Activated CD8-positive, alpha-beta memory T cell treated with anti-CD3 and anti-CD28 coated beads, Interleukin-2, amount 50 U/mL, for 4 hours (primary cell): ENCODE data around the gene DPRX.

Experiments
- DNase-seq: peaks from one replicate; pipeline ENCODE4 v3.0.0-alpha.2; 2020

Gene DPRX

GRCh38 chr19:53631949-53632407 lies at the start of gene DPRX:
Gene DPRX (plus strand): TSS chr19:53631999. CDS start chr19:53632107, 108 bp downstream.
- no peak for DNase-seq

- no peak for DNase-seq
Measured at GRCh38 chr19:53583181-53583580, 48.6 kb upstream of the DPRX start.

- no peak for DNase-seq
Measured at GRCh38 chr19:53586277-53586691, 45.5 kb upstream of the DPRX start.

- DNase-seq = no peak
Measured at GRCh38 chr19:53594811-53595509, 36.8 kb upstream of the DPRX start.

- no peak for DNase-seq
Measured at GRCh38 chr19:53595510-53595867, 36.3 kb upstream of the DPRX start.

- no peak for DNase-seq
Measured at GRCh38 chr19:53596056-53596455, 35.7 kb upstream of the DPRX start.

- DNase-seq = no peak
Measured at GRCh38 chr19:53597023-53597422, 34.8 kb upstream of the DPRX start.

- DNase-seq = no peak
Measured at GRCh38 chr19:53598361-53598760, 33.4 kb upstream of the DPRX start.

- DNase-seq = no peak
Measured at GRCh38 chr19:53600217-53600616, 31.6 kb upstream of the DPRX start.

- no peak for DNase-seq
Measured at GRCh38 chr19:53606031-53606430, 25.8 kb upstream of the DPRX start.

- no peak for DNase-seq
Measured at GRCh38 chr19:53608381-53608780, 23.4 kb upstream of the DPRX start.

- no peak for DNase-seq
Measured at GRCh38 chr19:53612762-53613526, 18.9 kb upstream of the DPRX start.

- DNase-seq = no peak
Measured at GRCh38 chr19:53621885-53622740, 9.7 kb upstream of the DPRX start.

GRCh38 chr19:53624771-53625545 lies 6.8 kb upstream of the DPRX start:
- no peak for DNase-seq

- no peak for DNase-seq
Measured at GRCh38 chr19:53626486-53626885, 5.3 kb upstream of the DPRX start.

GRCh38 chr19:53626976-53627375 lies 4.8 kb upstream of the DPRX start:
- DNase-seq = no peak

- DNase-seq = no peak
Measured at GRCh38 chr19:53634768-53635167, 3.0 kb downstream of the DPRX start.

- no peak for DNase-seq
Measured at GRCh38 chr19:53639471-53639870, 7.7 kb downstream of the DPRX start.

GRCh38 chr19:53642381-53643099 lies 10.7 kb downstream of the DPRX start:
- no peak for DNase-seq

- DNase-seq = no peak
Measured at GRCh38 chr19:53644061-53644816, 12.4 kb downstream of the DPRX start.

- no peak for DNase-seq
Measured at GRCh38 chr19:53646144-53646543, 14.3 kb downstream of the DPRX start.
